Hepatocyte (in vitro differentiated cells): ENCODE data around the gene SH3RF3.

ENCODE experiments used
- CTCF ChIP-seq: fragments of 200-600 bp; sonication (generic); IDR thresholded peaks from 2 replicates; pipeline ENCODE4 v1.5.1; 2016; ENCODE audit warnings: antibody characterized with exemption, mild to moderate bottlenecking; ENCODE audit not compliant: poor library complexity
- EZH2 ChIP-seq: fragments of 200-600 bp; sonication (generic); IDR thresholded peaks from 2 replicates; pipeline ENCODE4 v1.6.1; 2016; ENCODE audit warnings: antibody characterized with exemption, mild to moderate bottlenecking, borderline replicate concordance
- EZH2phosphoT487 ChIP-seq: fragments of 200-600 bp; sonication (generic); IDR thresholded peaks from one replicate; pipeline ENCODE4 v1.6.1; 2018; ENCODE audit warnings: antibody characterized with exemption, mild to moderate bottlenecking, low read depth, moderate library complexity; ENCODE audit not compliant: unreplicated experiment, severe bottlenecking

GRCh38 chr2:109355192-109355843 lies 226.3 kb downstream of the SH3RF3 start:
- TF ChIP-seq CTCF (no peak), EZH2phosphoT487 (no peak), EZH2 (no peak)
